NCI-H2029 (cell line): ENCODE results near the gene PAK4.

Experiments
- DNase-seq: peaks from one replicate; lab custom pipeline; 2025; lab: John Stamatoyannopoulos, UW

PAK4 gene

DNA sequence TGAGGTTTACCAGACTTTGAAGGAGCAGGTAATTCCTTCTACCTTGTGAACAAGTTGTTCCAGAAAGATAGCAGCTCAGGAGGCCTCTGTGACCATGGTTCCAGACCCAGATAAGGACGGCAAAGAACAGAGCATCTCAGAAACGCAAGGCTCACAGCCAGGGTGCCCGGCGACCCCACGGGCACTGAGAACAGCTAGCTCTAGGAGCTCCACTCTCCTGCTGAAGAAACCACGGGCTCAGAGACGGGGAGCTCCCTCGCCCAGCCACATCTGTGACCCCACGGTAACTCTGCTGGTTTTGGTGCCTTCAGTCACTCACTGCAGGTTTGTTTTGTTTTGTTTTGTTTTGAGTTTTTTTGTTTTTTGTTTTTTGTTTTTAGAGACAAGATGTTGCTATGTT, 55.2 kb downstream of the PAK4 start:
- DNase-seq: no peak

DNA sequence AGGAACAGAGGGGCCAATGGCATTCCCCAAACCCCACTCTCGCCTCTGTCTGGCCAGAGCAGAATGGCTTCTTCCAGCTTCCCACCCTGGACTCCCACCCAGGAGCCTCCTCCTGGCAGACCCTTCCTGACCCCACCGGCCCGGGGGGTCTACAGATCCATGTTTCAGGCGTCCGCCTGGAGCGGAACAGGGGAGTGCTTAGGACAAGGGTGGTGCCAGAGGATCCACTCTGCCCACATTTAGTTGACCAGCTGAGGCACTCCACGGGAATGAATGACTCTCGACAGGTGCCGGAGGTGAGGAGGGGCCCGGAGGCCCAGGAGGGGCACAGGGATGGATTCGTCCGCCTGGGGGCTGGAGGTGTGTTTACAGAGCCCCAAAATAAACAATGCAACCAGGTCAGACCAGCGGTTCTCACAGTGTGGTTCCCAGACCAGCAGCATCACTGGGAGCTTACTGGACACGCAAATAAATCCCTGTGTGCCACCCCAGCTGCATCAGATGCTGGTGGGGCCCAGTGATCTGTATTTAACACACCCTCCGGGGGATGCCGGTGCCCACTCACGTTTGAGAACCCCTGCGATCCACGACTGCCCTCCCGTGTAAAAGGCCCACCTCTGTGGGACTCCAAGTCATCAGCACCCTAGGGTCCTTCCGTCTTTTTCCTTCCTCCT, 56.1 kb downstream of the PAK4 start:
- DNase-seq: no peak

DNA sequence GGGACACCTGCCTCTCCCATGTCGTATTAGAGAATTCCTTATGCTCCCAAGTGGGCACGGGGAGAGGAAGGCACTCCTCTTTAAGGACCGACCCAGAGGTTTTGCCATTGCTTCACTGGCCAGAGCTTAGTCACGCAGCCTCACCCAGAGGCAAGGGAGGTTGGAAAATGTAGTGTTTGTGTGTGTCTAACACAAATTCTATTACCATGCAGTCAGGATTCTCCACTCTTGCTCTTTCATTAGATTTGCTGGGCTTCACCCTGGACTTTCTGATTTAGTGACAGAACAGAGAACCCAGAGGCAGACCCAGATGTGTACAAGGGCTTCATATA, 56.6 kb downstream of the PAK4 start:
- DNase-seq: no peak

GRCh38 chr19:39183104-39183503, 57.5 kb downstream of the PAK4 start:
- DNase-seq: no peak

DNA sequence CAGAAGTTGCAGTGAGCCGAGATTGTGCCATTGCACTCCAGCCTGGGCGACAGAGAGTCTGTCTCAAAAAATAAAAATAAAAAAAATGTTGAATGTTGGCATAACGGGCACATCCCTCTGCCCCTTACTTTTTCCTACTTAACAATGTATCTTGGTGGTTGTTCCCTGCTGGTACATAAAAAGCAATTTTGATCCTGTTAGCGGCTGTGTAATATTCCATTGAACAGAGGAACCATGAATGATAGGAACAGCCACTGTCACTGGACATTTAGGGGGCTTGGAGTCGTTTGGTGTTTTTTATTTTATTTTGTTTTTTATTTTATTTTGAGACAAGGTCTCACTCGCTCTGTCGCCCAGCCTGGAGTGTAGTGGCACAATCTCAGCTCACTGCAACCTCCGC, 60.8 kb downstream of the PAK4 start:
- no peak for DNase-seq

DNA sequence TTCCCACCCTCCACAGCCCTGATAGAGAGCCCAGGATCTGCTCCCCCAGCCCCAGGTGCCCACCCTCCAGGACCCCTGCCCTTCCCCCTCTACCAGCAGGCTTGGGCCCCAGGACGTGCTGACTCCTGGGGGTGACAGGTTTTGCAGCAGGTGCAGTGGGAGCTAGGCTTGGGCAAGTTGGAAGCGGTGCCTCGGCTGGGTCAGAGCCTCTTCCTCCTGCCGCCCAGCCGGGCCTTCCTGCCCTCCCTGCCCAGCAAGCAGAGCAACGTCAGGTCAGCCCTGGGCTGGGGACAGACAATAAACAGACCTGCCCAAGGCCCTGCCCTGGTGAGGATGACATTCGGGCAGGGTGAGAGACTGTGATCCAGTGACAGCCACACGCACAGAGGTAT, 62.0 kb downstream of the PAK4 start:
- DNase-seq: no peak

DNA sequence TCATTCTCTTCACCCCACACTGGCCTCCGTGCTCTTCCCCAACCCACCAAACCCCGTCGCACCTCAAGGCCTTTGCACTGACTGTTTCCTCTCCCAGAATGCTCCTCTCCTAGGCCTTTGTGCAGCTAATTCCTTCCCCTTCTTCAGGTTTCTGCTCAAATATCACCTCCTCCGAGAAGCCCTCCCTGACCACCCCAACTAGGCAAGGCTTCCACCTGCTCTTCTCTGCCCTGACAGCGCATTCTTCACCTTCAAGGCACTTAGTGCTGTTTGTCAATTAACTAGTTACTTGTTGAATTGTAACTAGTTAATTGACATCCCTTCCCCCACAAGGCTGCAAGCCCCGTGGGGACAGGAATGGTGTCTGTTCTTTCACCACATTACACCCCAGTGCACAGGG, 63.4 kb downstream of the PAK4 start:
- DNase-seq: no peak

DNA sequence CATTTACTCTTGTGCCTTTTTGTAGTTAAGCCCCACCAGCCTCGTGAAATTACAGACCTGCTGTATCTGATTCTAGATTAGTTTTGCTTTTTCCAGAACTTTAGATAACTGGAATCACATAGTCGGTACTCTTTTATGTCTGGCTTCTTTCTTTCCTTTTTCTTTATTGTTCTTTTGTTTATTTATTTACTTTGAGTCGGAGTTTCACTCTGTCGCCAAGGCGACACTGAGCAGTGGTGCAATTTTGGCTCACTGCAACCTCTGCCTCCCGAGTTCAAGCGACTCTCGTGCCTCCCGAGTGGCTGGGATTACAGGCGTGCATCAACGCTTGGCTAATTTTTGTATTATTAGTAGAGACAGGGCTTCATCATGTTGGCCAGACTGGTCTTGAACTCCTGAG, 65.2 kb downstream of the PAK4 start:
- DNase-seq: no peak

DNA sequence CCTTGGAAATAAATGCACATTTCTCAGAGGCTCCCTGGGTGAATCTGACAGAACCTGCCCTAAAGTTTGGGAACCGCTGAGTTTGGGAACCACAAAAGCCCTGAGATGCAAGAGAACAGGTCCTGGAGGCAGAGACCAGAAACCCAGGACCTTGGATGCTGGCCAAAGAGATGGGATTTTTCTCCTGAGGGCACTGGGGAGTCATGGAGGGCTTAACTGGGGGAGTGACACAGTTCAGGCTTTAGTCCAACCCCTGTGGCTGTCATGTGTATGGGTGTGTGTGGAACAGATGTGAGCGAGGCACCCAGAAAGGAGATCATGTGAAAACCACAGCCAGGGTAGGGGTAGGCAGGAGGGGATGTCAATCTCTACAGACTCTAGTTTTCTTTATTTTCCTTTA, 67.3 kb downstream of the PAK4 start:
- no peak for DNase-seq

DNA sequence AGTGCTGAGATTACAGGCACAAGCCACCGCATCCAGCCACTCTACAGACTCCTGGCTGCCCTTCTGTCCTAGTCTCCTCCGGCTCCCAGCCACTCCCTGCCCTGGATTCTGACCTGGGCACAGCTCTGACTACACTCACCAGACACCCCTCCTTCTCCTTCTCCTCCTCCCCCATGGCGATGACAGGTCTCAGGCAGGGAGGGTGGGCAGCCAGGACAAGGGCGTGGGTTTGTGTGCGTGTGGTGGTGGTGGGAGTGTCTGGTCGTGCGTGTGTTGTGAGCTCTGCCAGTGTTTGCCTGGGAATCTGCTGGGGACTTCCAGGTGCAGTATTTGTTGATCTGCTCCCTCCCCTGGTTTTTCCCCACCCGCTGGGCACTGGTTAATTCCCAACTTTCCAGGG, 68.2 kb downstream of the PAK4 start:
- DNase-seq: no peak

GRCh38 chr19:39194832-39195542, 69.4 kb downstream of the PAK4 start:
- DNase-seq: no peak

DNA sequence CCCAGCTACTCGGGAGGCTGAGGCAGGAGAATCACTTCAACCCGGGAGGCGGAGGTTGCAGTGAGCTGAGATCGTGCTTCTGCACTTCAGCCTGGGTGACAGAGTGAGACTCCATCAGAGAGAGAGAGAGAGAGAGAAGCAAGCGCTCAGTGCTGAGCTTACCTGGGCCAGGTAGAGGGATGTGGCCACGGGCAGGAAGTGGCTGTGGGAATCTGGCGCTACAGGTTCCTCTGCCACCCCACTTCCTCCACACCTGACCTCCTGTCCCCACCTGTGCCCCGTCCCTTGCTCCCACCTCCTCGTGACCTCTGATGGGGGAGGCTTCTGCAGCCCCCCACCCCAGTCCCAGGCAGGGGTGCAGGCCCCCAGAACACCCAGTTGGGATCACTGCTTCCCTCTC, 70.2 kb downstream of the PAK4 start:
- no peak for DNase-seq

DNA sequence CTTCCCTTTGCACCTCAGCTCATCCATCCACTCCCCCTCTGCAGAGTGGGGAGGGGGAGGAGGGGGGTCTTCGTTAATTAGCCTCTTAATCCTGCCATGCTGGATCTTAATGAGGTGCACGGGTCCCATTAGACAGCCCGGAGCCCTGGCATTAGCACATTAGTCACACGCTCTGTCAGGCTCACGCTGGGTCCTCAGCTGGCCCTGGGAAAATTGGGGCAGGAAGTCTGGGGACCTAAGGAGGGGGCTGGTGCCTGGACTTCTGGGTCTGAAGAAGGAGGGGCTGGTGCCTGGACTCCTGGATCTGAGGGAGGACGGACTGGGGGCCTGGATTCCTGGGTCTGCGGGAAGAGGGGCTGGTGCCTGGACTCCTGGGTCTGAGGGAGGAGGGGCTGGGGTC, 70.7 kb downstream of the PAK4 start:
- no peak for DNase-seq

DNA sequence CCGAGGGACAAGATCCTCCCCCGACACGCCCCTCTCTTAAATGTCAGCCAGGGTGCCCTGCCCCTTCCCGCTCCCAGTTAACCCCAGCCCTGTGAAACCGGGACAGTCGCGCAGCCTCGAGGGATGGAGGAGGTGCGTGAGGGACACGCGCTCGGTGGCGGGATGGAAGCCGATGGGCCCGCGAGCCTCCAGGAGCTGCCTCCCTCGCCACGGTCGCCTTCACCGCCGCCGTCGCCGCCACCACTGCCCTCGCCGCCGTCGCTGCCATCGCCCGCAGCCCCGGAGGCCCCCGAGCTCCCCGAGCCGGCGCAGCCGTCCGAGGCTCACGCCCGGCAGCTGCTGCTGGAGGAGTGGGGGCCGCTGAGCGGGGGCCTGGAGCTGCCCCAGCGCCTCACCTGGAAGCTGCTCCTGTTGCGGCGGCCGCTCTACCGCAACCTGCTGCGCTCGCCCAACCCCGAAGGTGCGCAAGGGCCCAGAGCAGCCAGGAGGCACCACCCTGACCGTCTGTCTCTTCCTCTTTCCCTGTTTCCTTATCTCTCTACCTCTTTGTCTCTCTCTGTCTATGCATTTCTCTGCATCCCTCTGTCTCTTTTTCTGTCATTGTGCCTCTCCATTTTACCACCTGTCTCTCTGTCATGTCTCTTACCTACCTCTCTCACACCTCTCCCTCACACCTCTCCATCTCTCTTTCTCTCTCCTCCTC, 71.4 kb downstream of the PAK4 start, which contains the start of gene NCCRP1:
Gene NCCRP1 (plus strand): TSS at position 105 of the 703 bp plus-strand sequence. CDS start 19 bp downstream, at position 124.
- no peak for DNase-seq

DNA sequence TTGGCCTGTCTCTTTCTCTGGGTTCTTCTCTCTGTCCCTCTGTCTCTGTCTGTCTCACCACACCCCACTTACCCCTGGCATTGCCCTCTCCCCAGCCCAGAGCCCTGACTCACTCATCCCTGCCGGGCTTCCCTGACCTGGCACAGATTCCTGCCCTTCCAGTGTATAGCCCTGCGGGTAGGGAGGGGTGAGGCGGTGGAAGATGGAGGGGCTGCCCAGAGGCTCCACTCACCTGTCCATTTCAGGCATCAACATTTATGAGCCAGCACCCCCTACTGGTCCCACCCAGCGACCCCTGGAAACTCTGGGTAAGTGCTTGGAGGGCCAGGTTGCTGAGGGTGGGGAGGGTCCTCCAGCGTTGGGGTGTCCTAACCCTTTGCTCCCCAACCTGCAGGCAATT, 72.2 kb downstream of the PAK4 start:
- DNase-seq: no peak

DNA sequence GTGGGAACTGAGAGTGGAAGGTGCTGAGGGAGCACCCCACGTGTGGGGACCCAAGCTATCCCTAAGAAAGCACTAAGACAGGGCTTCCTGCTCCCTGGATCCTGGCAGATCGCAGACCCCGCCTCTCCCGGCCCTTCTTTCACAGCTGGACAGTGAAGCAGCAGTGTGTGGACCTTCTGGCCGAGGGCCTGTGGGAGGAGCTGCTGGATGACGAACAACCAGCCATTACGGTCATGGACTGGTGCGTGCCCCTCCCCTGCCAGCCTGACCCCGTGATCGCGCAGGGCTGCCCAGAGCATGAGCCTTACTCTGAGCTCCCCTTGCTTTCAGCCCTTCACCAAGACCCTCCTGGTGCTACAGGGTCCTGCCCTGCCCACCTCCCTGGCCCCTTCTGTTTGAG, 73.4 kb downstream of the PAK4 start:
- no peak for DNase-seq

DNA sequence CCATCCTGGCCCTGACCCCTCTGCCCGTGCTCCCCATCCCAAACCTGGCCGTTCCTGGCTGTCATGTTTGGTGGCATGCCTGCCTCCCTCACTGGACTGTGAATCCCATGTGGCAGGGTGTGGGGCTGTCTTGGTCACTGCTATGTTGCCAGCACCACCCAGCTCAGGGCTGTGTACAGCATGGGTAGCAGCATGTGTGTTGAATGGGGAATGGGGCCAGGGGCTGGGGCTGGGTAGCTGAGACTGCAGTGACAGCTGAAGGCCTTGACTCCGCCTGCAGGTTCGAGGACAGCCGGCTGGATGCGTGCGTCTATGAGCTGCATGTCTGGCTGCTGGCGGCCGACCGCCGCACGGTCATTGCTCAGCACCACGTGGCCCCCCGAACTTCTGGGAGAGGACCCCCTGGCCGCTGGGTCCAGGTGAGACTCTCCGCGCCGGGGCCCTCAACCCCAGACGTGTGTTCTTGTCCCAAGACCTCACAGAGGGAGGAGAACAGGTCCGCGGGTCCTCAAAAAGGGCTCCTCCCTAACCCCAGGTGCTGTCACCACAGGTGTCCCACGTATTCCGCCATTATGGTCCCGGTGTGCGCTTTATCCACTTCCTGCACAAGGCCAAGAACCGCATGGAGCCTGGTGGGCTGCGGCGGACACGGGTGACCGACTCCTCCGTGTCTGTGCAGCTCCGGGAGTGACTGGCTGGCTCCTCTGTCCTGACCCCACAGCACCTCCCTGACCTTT, 74.6 kb downstream of the PAK4 start:
- no peak for DNase-seq

DNA sequence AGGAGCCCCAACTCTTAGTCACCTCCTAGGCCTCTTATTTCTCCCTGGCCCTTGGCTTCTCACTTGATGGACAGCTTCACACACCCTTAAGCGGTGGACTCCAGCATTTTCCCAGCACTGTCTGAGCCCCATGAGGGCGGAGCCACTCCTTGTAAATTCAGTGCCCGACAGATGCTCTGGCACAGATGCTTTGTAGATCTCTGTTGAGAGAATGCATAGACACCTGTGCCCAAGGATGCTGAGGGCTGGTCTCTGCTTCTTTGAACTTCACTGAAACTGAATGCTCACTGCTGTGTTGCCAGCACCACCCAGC, 75.2 kb downstream of the PAK4 start:
- no peak for DNase-seq

- no peak for DNase-seq
Observed at GRCh38 chr19:39202998-39203355, 77.4 kb downstream of the PAK4 start.

DNA sequence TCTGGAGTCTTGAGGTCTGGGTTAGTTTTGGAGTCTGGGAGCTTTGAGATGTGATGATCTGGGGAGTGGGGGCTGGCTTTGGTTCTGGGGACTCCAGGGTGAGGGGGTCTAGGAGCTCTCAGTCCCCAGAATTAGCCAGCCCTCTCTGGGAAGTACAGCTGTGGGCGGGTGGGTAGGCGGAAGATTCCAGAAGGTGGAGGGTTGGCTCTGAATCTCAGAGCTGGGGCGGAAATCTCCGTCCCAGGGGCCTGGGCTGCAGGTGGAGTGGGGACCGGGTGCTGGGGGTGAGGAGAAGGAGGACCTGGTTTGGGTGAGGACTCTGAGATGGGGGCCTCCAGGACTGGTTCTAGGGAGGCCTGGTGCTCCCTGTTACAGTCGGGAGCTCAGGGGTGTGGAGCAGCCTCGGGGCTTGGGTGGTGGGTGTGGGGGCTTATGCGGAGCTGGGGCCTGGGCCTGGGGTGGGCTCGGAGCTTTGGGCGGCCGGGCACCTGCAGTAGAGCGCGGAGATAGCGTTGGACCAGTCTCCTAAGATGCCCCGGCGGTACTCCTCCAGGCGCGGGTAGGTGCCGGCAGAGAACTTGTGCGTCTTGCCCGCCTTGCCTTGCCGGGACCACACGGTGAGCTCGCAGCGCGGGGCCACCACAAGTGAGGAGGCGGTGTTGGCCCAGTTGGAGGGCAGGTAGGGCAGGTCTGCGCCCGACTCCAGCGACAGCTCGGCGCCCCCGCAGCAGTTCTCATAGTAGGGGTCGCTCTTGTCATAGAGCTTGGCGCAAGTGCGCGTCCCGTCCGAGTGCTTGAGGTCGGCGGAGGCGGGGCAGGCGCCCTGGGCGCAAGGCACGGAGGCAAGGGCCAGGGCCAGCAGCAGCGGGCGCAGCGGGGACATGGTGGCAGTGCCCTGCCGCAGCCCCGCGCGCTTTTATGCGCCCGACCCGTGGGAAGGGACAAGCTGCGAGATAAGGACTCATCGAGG, 78.1 kb downstream of the PAK4 start, which contains the start of gene SYCN:
Gene SYCN (minus strand): TSS at position 892 of the 970 bp plus-strand sequence. CDS start 9 bp downstream, at position 883.
- no peak for DNase-seq

GRCh38 chr19:39205449-39205764, 79.8 kb downstream of the PAK4 start:
- no peak for DNase-seq

DNA sequence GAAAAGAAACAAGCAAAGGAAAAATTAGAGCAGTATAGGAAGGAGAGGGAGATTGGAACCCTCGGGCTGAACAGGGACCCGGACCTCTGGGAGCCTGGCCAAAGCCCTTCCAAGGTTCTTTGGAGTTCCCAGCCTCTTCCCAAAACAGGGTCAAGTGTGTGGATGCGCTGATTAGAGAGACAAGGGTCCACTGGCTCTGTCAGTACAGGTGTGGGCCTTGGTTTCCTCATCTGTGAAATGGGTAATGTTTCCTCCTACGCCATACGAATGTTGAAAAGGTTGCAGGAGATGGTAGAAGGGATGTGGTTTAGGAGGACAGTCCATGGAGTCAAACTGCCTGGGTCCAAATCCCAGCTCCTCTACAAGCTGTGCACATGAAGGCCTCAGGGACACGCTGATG, 80.5 kb downstream of the PAK4 start:
- no peak for DNase-seq
